Placental pericyte (primary cell): ENCODE measurements around the gene SIPA1L3. TPM values are rescaled to one million over a fixed set of nuclear protein-coding genes. Genes with fewer than 3 reads are reported as not detected.

Source experiments
- small RNA-seq: library from RNA; depleted of rRNA; stranded (forward); fragments of <200 nt; gene quantifications from one replicate; pipeline ENCODE3, GENCODE V24; 2012; ENCODE audit warnings: low replicate concordance
- total RNA-seq: library from RNA; depleted of rRNA; stranded (reverse); fragments of >200 nt; gene quantifications from 2 replicates; pipeline ENCODE4 v1.2.3, GENCODE V29; 2012

SIPA1L3 gene, protein sequence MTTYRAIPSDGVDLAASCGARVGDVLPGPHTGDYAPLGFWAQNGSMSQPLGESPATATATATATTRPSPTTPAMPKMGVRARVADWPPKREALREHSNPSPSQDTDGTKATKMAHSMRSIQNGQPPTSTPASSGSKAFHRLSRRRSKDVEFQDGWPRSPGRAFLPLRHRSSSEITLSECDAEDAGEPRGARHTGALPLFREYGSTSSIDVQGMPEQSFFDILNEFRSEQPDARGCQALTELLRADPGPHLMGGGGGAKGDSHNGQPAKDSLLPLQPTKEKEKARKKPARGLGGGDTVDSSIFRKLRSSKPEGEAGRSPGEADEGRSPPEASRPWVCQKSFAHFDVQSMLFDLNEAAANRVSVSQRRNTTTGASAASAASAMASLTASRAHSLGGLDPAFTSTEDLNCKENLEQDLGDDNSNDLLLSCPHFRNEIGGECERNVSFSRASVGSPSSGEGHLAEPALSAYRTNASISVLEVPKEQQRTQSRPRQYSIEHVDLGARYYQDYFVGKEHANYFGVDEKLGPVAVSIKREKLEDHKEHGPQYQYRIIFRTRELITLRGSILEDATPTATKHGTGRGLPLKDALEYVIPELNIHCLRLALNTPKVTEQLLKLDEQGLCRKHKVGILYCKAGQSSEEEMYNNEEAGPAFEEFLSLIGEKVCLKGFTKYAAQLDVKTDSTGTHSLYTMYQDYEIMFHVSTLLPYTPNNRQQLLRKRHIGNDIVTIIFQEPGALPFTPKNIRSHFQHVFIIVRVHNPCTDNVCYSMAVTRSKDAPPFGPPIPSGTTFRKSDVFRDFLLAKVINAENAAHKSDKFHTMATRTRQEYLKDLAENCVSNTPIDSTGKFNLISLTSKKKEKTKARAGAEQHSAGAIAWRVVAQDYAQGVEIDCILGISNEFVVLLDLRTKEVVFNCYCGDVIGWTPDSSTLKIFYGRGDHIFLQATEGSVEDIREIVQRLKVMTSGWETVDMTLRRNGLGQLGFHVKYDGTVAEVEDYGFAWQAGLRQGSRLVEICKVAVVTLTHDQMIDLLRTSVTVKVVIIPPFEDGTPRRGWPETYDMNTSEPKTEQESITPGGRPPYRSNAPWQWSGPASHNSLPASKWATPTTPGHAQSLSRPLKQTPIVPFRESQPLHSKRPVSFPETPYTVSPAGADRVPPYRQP (N-terminal part only)
- 20.8 and 59.3 TPM in 2 replicates for total RNA-seq

DNA sequence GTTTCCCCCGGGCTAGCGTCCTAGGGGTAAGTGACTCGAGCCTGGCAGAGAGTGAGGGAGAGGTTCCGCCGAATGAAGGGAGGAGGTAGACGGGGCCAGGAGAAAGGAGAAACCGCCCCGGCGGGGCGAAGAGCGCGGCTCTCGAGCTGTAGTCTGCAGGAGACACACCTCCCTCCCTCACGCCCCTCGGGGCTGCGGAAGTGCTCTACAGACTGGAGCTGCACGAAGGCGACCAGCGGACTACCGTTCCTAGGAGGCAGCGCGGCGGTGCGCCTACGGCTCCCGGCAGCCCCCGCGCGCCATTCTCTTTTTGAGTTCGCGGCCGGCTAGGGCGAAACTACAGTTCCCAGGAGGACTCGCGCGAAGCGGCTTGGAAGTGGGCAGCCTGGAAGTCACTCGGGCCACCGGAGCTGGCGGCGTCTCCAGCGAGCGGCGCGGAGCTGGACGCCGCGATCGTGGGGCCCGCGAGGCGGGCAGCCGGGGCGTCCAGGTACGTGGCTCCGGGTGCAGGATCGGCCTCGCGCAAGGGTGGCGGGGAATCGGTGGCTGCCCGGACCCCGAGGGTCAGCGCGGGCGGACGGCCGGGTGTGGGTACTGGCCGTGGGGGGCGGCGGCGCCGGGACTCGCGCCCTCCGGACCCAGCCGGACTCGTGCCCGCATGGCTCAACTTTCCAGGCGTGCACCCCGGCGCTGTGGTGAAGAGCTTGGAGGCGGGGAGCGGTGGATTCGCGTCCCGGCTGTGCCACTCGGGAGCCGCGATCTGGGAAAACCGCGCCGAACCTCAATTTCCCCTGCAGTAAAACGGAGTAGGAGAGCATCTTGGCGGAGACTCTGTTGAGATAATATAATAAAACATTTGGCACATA is at the start of gene SIPA1L3:
Gene SIPA1L3, plus strand, starts transcription at position 340 of the 866 bp plus-strand sequence. CDS start 174,358 bp downstream, outside the sequence.

DNA sequence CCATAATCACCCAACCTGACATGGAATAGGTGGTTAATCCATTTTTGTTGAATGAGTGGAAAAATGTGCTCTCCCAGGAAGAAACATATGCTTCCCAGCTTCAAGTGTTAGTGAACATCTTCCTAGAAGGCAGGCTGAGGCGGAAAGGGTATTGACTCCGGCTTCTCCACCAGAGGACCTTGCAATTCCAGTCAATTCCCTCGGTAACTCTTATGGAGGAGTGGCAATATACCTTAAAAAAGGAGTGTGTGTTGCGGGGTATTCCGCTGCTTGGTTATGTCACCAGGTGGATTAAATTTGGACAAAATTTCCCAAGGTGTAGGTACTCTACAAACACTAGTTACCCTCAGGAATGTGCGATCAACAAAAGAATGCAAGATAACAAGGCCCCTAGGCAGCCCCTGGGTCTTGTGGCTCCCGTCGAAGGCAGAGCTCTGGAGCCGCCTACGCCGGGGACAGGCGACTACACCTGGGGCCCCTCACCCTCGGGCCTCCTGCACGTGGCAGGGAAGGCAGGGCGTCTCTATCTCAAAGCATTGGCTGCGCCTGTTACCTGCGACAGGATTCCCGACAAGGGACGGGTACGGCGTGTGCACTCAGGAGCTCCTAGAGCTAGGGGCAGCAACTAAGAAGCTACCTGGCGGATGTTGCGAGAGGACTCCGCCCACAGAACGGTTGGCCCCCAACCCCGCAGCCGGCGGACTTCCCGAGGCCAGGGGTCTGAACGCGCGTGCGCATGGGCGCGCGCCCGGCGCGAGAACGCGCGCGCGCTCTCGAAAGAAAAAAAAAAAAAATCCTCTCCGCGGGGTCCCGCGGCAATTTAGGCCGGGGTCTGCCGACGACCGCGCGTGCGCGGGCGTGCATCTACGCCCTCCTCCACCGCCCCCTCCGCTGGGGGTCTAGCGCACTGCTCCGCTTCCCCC is 801 bp upstream of the SIPA1L3 start, which contains the start of gene WDR87:
Gene WDR87, minus strand, starts transcription at position 649 of the 923 bp plus-strand sequence. CDS start 8,355 bp downstream, outside the sequence.

DNA sequence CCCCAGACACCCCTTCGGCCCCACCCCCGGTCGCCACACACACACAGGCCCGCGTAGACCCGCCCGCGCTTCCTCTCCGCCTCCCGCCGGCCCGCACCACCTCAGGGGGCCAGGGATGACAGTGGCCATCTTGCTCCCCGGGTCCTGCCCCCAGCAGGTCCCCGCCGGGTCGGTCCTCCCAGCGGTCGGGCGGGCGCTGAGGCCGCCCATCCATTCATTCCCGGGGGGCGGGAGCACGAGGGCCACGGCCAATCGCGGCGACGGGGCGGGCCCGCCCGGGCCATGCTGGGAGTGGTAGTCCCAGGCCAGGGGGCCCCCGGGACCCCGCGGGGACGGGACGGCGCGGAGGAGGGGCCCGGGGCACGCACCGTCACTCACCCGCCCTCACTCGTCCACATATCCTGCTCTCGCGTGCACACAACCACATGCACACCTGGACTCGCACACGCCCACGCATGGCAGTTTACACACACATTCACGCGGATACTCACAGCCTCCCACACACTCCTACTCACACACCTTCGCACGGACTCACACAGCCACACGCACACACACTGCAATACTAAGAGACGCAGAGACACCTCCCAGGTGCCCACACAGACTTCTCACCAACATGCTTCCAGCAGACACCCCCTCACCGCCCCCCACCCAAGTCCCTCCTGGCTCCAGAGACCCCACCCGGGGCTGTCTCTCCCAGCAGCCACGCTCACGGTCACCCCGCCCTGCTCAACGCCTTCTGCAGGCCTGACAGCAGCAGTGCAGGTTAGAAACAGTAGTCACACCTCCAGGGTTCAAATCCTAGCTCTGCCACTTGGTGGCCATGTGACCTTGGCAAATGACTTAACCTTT is 317.2 kb downstream of the SIPA1L3 start, which contains the start of gene DPF1:
Gene DPF1, minus strand, starts transcription at position 209 of the 849 bp plus-strand sequence. Its CDS starts 80 bp downstream, at position 129.

Small RNA genes within 50 kb of the gene (small RNA-seq; reads per million reads assigned to genes)
- not detected for gene RN7SL663P

Other genes starting within 250 kb of the SIPA1L3 start
- 2.4 and 3.4 TPM in 2 replicates for gene ZNF607, start 187.4 kb upstream of the SIPA1L3 start, total RNA-seq
- gene ZNF573, start 127.6 kb upstream of the SIPA1L3 start, total RNA-seq: 3.3 and 5.0 TPM in 2 replicates
- not detected in 2 replicates for gene WDR87, start 614 bp upstream of the SIPA1L3 start, total RNA-seq